IPS DF 4.7 (cell line): ENCODE results near the gene PDZK1IP1.

Experiments
- DNase-seq: peaks from one replicate; pipeline ENCODE4 v3.0.0-alpha.2; 2013; ENCODE audit warnings: low spot score; ENCODE audit errors: extremely low read depth

The PDZK1IP1 gene

GRCh38 chr1:47137925-47138615 is 51.8 kb downstream of the PDZK1IP1 start:
- DNase-seq, result no peak

- DNase-seq, result no peak
Measured at GRCh38 chr1:47137198-47137597, 52.6 kb downstream of the PDZK1IP1 start, which contains the start of gene CYP4A22. CYP4A22 (plus strand) TSS chr1:47137441; CDS start chr1:47137486, 45 bp downstream.
